Neural crest cell (in vitro differentiated cells): ENCODE data around the gene DDRGK1. TPM values are rescaled to one million over a fixed set of nuclear protein-coding genes. Genes with fewer than 3 reads are reported as not detected.
A peak's percentile ranks its signal among the peaks of the same experiment; 100 is the strongest.

Source experiments
- DNase-seq: peaks from one replicate; pipeline ENCODE4 v3.0.0; 2021; ENCODE audit warnings: low read depth, mixed read lengths, low spot score
- H3K27ac Mint-ChIP-seq: one replicate; pipeline ENCODE4 v1.8.0; 2021; ENCODE audit warnings: mild to moderate bottlenecking, mixed read lengths; ENCODE audit not compliant: unreplicated experiment
- H3K27me3 Mint-ChIP-seq: 2 replicates; pipeline ENCODE4 v1.8.0; 2021; ENCODE audit warnings: low read depth, mild to moderate bottlenecking, mixed read lengths
- H3K36me3 Mint-ChIP-seq: 2 replicates; pipeline ENCODE4 v1.8.0; 2021; ENCODE audit warnings: low read depth, mild to moderate bottlenecking, mixed read lengths
- H3K4me1 Mint-ChIP-seq: 2 replicates; pipeline ENCODE4 v1.8.0; 2021; ENCODE audit warnings: mixed read lengths
- H3K4me3 Mint-ChIP-seq: one replicate; pipeline ENCODE4 v1.8.0; 2021; ENCODE audit warnings: mild to moderate bottlenecking, mixed read lengths
- H3K9me3 Mint-ChIP-seq: 2 replicates; pipeline ENCODE4 v1.8.0; 2021; ENCODE audit warnings: mixed read lengths
- CTCF ChIP-seq: fragments of 200-600 bp; sonication (generic); conservative IDR thresholded peaks from 2 replicates; pipeline ENCODE4 v1.5.0; 2021; ENCODE audit warnings: antibody characterized with exemption, mild to moderate bottlenecking
- total RNA-seq: library from RNA; stranded (reverse); gene quantifications from 2 replicates; pipeline ENCODE4 v1.2.1, GENCODE V29; 2021

The DDRGK1 gene
- total RNA-seq, 1 donor from 2014 or later: 57.2 TPM

GRCh38 chr20:3244613-3245012 lies 40.1 kb upstream of the DDRGK1 start:
- TF ChIP-seq CTCF: no peak

GRCh38 chr20:3243718-3244358 lies 39.4 kb upstream of the DDRGK1 start:
- TF ChIP-seq CTCF: no peak
- Mint-ChIP-seq H3K4me3 (peak overlapping the region; percentile 27), H3K4me1 (peaks cover 8% of the 10 kb centered on the region), H3K27me3 (peaks cover 87% of the 10 kb centered on the region), H3K36me3 (no peaks in the 10 kb centered on the region), H3K27ac (no peak overlapping the region), H3K9me3 (no peaks in the 10 kb centered on the region)
- DNase-seq: no peak

More at GRCh38 chr20:3244613-3245012, 40.1 kb upstream of the DDRGK1 start:
- peaks cover 6% of the 10 kb centered on the region for H3K4me1 Mint-ChIP-seq
- H3K27ac Mint-ChIP-seq: no peak overlapping the region
- peaks cover 91% of the 10 kb centered on the region for H3K27me3 Mint-ChIP-seq
- no peak for DNase-seq
- no peaks in the 10 kb centered on the region for H3K9me3 Mint-ChIP-seq
- no peak overlapping the region for H3K4me3 Mint-ChIP-seq
- no peaks in the 10 kb centered on the region for H3K36me3 Mint-ChIP-seq

GRCh38 chr20:3242172-3242692 lies 37.8 kb upstream of the DDRGK1 start:
- Mint-ChIP-seq H3K27ac (no peak overlapping the region), H3K9me3 (no peaks in the 10 kb centered on the region), H3K4me1 (peaks cover 8% of the 10 kb centered on the region), H3K36me3 (no peaks in the 10 kb centered on the region), H3K27me3 (peaks cover 87% of the 10 kb centered on the region), H3K4me3 (peak overlapping the region; percentile 18)
- no peak for TF ChIP-seq CTCF
- no peak for DNase-seq

GRCh38 chr20:3240776-3241363 lies 36.4 kb upstream of the DDRGK1 start:
- H3K36me3 Mint-ChIP-seq: no peaks in the 10 kb centered on the region
- H3K9me3 Mint-ChIP-seq: no peaks in the 10 kb centered on the region
- peak overlapping the region; percentile 79 for H3K4me3 Mint-ChIP-seq
- DNase-seq: no peak
- H3K27me3 Mint-ChIP-seq: peaks cover 90% of the 10 kb centered on the region
- no peak overlapping the region for H3K27ac Mint-ChIP-seq
- peaks cover 8% of the 10 kb centered on the region for H3K4me1 Mint-ChIP-seq
- no peak for TF ChIP-seq CTCF

GRCh38 chr20:3239867-3240775 lies 35.6 kb upstream of the DDRGK1 start:
- Mint-ChIP-seq H3K36me3 (no peaks in the 10 kb centered on the region), H3K27me3 (peaks cover 92% of the 10 kb centered on the region), H3K27ac (no peak overlapping the region), H3K4me1 (peaks cover 8% of the 10 kb centered on the region), H3K4me3 (peak overlapping the region; percentile 86), H3K9me3 (no peaks in the 10 kb centered on the region)
- DNase-seq: no peak
- no peak for TF ChIP-seq CTCF
